Measurements from ENCODE around the gene CDH13.

The CDH13 gene

DNA sequence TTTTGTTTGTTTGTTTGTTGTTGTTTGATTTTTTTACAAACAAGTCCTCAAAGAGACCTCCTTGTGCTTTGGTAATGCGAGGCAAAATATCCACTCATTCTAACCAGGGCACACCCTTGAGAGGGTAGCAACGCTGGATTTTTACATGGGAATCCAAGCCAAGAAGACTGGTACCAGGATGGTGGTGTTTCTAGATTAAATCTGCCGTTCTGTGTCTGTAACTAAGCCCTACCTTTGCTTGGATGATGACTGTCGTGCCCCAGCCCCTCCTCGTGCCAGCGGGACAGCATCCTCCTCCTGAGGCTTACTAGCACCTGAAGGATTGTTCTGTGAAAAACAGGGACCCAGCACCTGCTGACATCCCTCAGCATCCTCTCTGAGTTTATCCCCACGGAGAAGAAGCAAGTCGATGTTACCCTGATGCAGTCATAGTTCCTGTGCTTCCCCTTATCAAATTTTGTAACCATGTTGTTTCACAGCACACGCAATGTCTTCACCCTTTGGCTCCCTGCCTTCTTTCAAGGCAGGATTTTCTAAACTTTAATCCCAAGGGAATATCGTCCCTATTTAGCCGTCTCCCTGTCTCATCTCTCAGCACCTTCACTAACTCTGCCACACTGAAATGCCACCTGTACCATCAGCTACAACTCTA is 1175.9 kb downstream of the CDH13 start:
- DNase-seq, result no peak

DNA sequence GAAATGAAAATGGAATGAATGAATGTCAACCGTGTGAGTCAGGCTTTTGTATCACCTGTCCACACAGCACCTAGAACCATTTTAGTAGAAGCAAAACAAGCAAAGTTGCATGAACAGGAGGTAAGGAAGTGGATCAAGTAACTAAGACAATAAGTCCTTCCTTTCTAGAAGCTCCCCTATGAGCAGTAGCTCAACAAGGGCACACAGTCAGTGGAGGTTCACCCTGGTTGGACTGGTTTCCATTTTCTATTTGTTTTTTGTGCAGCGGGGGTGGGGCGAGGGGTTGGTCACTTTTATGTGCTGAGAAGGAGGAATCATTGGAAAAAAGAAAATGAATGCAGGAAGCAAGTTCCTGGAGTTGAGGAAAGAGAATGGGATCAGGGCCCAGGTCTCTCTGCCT is 1177.0 kb downstream of the CDH13 start:
- DNase-seq, result no peak

DNA sequence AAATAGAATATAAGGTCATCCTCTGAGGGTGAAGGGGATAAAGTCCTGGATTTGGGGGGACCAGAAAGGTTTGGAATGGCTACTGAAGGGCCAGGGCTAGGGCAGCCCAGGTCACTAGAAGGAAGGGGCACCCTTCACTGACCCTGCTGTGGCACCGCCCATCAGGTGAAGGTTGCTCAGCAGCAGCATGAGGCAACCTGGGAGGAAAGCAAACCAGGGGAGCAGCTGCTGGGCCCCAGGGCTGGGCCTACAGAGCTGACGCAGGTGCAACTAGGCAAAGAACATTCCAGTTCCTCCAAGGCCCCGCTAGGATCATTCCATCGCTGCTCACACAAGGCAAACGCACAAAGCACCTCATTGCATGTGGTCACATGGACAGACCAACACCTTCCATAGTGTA is 1177.6 kb downstream of the CDH13 start:
- DNase-seq, result no peak

DNA sequence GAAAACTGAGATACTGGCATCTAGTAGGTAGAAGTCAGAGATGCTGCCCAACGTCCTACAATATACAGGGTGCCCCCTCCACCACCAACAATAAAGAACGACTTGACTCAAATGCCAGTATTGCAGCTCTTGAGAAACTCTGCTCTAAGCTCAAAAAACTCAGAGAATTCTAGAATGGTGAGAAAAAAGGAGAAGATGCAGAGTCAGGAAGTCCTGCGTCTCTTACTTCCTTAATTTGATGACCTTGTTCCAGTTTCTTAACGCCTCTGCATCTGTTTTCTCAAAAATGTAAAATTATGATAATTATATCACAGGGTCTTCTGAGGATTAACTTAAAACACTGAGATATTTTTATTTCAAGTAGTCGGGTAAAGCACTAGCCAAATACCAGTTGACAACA is 1179.3 kb downstream of the CDH13 start:
- DNase-seq, result no peak

DNA sequence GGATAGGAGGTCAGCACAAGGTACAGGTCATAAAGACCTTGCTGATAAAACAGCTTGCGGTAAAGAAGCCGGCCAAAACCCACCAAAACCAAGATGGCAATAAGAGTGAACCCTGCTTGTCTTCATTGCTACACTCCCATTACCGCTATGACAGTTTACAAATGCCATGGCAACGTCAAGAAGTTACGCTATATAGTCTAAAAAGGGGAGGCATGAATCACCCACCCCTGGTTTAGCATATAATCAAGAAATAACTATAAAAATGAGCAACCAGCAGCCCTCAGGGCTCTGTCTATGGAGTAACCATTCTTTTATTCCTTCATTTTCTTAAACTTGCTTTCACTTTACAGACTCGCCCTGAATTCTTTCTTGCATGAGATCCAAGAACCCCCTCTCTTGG is 1180.0 kb downstream of the CDH13 start:
- DNase-seq, result no peak

DNA sequence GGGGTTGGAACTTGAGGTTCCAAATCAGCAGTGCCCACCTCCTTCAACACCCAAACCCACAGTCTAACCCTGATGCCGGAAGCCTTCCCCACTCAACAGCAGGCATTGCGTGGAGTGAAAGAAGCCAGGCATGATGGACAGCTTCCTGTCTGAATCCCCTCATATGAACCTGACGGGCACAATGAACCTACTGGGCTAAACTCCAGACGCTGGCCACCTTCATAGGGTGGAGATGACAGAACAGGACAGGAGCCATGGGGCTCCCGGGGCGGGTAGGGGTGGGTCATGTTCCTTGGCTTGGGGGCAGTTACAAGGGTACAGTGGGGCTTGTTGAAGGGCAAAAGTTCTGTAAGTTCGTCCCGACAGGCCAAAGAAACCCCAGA is 1180.5 kb downstream of the CDH13 start:
- DNase-seq, result no peak

DNA sequence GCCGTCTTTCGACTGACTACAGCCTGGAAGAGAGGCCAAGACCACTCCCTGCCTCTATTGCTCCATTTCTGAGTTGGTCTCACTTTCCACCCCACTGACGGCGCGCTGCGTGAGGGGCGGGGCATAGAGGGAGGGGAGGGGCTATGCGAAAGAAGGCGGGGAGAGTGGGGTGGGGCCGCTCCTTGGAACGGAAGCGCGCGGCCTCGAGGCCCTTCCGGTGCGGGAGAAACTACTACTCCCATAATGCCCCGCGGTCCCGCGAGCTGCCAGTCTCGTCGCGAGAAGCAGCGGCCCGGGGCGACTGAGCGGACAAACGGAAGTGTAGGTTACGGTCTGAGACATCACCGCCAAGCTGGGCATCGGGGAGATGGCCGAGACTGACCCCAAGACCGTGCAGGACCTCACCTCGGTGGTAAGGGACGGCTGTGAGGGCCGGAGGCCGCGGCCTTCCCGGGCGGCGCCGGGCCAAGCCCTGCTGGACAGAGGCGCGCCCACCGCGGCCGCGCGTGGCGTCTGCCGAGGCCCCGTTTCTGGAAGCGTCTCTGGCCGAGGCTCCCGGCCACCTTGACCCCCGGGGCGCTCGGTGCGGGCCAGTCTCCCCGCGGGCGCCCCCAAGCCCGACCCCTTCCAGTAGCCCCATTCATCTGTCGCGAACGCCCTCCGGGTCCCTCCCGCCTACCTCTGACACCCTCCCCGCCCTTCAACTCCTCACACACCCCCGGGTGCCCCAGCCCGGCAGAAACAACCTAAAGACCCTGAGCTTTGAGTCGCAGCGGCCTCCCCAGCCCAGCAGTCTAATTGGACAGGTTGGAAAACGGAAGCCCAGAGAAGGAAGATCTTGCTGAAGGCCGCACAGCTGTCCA is 1181.2 kb downstream of the CDH13 start, which contains the start of gene HSBP1:
HSBP1 (plus strand) TSS at position 269 of the 863 bp plus-strand sequence; CDS start at position 368, 99 bp downstream.
- DNase-seq, result peak; percentile 79

DNA sequence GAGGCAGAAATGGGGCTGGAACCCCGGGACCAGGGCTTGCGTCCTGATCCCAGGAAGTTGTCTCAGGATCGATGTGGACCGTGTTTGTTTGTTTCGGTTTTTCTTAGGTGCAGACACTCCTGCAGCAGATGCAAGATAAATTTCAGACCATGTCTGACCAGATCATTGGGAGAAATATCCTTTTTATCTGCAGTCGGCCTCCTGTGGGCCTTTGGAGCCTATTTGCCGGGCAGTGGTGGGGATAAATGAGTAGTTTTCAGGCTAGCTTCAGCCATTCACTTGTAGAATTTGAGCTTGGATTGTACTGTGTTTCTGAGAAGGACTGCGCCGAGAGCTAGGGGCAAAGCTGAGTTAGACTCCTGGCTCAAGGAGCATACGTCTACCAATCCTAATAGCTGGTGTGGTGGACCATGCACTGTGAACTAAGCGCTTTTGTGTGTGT is 1181.8 kb downstream of the CDH13 start:
- no peak for DNase-seq

DNA sequence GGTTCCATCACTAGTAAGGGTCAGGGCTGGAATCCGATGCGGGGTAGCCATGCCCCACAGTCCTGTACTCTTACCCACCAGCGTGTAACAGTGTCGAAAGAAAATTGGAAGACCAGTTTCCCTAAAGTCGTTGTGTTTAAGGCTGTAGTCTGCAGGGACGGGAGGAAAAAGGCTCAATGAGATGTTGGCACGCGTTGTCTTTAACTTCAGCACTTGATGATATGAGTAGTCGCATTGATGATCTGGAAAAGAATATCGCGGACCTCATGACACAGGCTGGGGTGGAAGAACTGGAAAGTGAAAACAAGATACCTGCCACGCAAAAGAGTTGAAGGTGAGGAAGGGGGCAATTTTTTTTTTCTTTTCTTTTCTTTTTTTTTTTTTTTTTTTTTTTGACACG is 1182.3 kb downstream of the CDH13 start:
- no peak for DNase-seq

DNA sequence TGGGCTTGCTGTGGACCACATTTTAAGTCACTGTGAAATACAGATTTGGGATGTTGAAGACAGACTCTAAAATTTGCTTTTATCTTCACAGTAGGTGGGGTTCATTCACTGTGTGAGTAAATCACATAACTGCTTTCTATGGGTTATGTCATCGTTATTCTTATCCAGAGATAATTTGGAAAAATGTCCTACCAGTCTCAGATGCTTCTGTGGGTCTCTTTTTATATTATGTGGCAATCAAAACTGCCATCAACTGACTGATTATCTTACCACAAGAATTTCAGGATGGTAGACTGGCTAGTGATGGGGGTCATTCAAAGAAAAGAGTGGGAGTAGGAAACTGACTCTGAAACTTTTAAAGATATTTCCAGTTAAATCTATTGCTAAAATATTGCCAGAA is 1184.1 kb downstream of the CDH13 start:
- no peak for DNase-seq

DNA sequence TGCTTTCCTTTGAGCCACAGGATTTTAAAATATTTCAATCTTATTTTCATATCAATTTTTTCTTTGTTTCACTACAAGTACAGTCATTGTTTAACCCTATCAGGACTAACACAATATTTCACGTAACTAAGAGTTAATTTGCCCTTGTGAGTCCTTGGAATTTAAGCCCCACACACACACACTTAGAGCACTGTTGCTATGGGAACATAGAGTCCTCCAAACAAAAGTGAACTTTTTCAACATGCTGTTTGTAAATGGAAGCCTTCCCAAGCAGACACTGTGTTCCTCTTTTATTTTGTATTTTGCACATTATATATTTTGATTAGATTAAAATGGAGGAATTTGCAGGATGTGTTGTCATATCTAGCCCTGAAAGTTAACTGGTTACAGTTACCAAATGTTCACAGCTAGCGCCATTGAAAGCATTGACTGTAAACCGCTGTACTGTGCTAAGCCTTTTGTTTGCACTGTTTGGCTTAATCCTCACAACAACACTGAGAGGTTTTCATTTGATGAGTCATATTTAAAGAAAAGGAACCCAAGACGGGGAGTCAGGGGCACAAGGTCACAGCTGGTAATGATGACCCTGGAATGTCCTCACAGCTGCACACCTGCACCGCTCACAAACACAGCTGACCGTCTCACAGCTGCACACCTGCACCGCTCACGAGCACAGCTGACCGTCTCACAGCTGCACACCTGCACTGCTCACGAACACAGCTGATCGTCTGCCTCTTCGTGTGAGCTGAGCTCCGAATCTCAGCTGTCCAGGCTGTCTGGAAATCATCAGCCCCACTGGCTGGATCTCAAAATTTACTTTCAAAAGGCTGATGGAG is 1187.3 kb downstream of the CDH13 start:
- DNase-seq, result no peak

DNA sequence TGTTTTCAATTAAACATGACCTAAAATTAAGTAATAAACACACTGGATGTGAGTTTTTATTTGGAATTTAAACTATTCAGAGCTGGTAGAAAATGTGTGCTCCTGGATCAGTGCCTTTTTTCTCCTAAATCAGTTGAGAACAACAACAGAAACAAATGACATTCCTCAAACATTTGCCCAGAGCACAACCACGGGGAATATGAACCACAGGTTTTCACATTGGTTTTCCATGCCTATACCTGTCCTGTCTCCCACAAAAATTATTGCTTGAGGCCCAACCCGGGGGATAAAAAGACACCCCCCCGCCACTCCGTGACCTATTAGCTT is 1187.9 kb downstream of the CDH13 start:
- DNase-seq, result no peak

DNA sequence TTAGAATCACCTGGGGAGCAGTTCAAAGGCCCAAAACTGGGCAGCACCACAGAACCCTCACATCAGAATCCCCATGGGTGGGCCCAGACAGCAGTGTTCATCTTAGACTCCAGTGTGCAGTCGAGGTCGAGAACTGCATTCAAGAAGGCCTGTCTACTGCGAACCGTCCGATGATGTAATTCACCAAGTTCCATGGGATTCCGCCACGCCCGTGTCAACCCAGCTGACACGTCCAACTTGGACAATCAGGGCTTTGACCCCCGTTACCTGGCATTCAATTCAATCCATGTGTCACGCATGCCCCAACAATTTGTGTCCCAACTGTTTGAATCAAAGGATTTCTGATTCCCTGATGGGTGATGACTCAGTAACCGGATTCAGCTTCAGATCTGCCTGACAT is 1190.3 kb downstream of the CDH13 start:
- no peak for DNase-seq

DNA sequence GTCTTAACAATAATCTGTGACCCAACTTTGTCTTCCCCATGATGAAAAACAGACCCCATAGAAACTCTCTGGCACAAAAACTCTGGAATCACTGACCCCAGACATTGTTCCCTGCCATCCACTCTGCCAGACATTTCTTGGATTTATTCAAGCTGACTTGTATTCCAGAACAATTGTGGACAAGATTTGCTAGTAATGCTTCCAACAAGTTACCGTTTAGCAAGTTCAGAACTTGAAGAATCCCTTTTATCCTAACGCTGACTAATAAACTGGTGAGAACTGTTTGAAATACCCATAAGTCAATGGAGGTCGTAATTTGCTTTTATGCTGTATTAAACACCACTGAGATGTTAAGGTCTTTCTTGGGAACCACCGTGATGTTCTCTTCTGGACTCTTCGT is 1191.5 kb downstream of the CDH13 start:
- no peak for DNase-seq

DNA sequence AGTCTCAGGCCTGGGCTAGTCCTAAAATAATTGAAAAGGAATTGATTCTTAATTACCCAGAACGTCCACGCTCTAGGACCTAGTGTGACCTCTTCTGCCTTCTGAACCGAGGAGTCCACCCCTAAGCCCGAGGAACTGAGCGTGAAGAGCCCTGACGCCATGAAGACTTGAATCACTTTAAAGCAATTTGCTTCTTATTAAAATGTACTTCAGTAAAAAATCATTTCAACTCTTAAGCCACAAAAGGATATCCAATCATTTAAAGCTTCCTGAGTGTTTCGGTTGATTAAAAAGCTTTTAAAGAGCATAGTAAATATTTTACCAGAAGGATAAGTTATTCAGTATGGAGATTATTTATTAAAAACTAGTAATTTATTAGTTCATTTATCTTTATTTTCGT is 1192.6 kb downstream of the CDH13 start:
- no peak for DNase-seq

DNA sequence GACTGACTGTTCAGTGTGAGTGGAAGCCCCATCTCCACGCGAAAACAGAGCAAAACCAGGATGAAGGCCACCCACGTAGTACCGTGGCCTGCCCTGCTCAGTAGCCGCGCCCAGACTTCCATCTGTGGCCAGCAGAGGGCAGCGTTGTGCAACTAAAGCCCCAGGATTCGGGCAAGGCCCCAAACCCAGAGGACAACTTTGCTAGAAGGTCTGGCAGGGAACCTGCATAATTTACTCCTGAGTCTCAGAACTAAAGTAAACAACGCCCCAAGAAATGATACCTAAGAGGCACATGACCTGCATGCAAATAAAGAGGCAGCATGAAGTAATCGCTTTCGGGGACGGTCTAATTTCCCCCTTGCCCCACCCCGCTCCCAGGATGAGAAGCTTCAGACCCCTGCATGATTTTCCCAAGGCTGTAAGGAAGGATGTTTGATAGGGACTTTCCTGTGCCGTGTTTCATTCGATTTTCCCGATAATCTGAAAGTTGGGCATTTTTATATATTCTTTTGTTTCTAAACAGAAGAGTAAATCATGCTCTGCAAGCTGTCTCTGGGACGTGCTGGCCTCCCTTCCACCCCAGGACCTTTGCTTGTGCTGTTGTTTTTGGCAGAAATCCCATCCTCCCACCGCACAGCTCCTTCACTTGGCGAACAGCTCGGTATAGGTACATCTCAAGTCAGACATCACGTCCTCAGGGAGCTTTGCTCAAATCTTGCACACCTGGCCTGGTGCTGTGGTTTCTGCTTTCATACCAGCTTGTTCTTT is 1199.6 kb downstream of the CDH13 start:
- peak; percentile 17 for DNase-seq

DNA sequence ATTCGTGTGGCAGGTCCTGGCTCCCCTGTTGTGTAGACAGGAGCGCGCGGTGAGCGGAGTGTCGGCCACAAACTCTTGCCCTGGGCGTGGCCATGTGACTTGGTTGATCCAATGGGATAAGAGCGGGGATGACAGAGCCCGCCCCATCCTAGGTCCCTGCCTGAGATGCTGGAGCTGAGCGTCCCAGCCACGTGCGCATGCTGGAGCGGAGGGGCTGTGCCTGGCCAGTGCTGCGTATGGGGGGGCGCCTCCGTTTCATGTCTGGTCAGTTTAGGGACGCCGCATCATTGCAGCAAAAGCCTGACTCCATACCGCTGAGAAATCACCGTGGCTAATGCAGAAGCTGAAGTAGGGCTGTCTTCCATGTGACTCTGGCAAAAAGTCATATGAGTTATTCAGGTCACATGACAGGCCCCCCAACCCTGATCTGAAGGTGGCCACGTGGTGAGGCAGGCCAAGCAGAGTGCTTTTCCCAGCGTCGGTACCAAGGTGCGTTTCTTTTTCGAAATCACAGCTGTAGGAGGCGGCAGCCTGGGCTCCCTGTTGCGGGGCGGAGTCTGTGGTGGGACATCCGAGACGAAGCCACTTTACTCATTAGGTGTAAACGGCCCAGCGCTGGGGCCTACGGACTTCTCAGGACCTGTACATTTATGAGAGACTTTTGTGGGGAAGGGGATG is 1203.5 kb downstream of the CDH13 start:
- no peak for DNase-seq

DNA sequence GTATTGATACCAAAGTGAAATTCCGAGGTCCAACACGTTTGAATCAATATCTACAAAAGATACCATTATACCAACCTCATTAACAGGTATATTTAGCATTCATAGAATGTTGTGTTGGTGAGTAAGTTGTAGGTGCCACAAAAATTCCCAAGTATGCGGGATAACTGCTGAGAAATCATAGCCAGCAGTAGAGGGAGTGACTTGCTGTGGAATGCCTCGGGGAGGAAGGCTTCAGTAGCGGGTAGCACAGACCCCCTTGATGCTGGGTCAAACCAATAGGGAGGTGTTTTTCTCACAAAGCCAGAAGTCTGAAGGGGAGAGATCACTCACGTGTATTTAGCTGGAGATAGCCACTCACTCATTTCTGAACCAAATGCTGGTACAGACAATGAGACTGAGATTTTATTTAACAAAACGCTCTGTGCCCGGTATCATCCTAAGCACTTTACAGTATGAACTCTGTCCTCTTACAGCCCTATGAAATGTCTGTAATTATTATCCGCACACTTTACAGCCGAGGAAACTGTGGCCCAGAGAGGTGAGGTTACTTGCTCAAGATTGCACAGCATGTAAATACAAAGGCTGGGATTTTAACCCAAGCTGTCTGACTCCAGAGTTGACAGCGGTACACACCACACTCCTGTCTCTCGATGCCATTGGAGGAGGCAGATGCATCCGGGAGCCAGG is 1204.1 kb downstream of the CDH13 start:
- DNase-seq, result no peak

DNA sequence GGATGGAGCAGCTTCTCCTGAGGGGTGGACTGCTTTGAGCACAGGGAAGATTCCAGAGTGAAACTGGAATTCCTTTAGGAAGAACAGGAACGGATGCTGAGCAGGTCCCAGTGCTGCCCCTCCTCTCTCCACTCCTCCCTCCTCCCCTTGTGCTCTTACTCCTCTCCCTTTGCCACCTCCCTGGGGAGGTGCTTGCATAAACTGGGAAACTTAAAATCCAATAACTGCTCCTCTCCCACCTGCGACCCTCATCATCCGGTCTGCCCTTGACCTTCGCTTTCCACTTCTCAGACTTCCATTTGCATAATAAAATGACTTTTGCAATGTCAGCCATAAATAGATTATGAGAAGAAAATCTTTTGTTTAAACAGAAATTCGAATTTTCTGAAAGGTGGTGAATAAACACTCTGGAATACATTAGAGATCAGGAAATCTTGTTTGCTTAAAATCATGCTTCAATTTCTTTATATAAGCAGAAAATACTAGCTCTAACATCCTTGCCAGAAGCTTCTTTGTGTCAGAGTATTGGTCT is 1204.8 kb downstream of the CDH13 start:
- DNase-seq, result no peak

DNA sequence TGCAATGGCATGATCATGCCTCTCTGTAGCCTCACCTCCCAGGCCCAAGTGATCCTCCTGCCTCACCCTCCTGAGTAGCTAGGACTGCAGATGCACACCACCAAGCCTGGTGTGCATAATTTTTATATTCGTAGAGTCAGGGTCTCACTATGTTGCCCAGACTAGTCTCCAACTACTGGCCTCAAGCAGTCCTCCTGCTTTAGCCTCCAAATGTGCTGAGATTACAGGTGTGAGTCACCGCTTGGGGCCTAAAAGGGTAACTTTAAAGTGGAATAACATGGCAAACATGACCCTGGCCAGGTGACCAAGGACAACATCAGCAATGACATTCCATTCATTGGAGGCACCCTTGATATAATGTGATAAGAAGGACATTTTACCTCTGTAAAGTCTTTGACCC is 1207.2 kb downstream of the CDH13 start:
- no peak for DNase-seq

Data from NK-92 treated with Interleukin-12 subunit alpha and Interleukin-12 subunit beta, amount 100 ng/mL, for 24 hours (cell line).